ENCODE data around the gene RLBP1. TPM values are rescaled to one million over a fixed set of nuclear protein-coding genes. Genes with fewer than 3 reads are reported as not detected.
"Not testable (repeated sequence)": the region's sequence is repeated elsewhere in the genome, so short reads cannot be mapped to it uniquely, and the experiment has no call there.

The RLBP1 gene
- polyA plus RNA-seq (2012; ENCODE audit: low read depth, missing spikeins), result not detected

- TF ChIP-seq TAF1 (IDR thresholded peaks at IDR 0.05; ENCODE audit: low read depth, low read length) (no peak), POU2F2 (IDR thresholded peaks at IDR 0.05; ENCODE audit: low read depth, low read length) (no peak), POLR2A (IDR thresholded peaks at IDR 0.05; ENCODE audit: low read depth, low read length) (no peak), POLR2AphosphoS5 (IDR thresholded peaks at IDR 0.05; ENCODE audit: low read depth, low read length) (no peak), PAX5 (IDR thresholded peaks at IDR 0.05; ENCODE audit: insufficient read depth, low read length, severe bottlenecking) (no peak), SPI1 (IDR thresholded peaks at IDR 0.05; ENCODE audit: low read depth, low read length) (no peak)
- FAIRE-seq (no peak), DNase-seq (ENCODE audit: insufficient read length, low spot score) (no peak)
These were observed at the start of gene RLBP1 for GRCh38 chr15:89221543-89221942. TSS of gene RLBP1 (minus strand) at chr15:89221579. CDS start at chr15:89218975, 2,604 bp downstream.

DNA sequence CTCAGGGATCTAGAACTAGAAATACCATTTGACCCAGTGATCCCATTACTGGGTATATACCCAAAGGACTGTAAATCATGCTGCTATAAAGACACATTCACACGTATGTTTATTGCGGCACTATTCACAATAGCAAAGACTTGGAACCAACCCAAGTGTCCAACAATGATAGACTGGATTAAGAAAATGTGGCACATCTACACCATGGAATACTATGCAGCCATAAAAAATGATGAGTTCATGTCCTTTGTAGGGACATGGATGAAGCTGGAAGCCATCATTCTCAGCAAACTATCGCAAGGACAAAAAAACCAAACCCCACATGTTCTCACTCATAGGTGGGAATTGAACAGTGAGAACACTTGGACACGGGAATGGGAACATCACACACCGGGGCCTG, 28.8 kb upstream of the RLBP1 start:
- DNase-seq (ENCODE audit: insufficient read length, low spot score); FAIRE-seq: not testable (repeated sequence)

- FAIRE-seq, result no peak
- TF ChIP-seq TAF1 (IDR thresholded peaks at IDR 0.05; ENCODE audit: low read depth, low read length) (no peak), POU2F2 (IDR thresholded peaks at IDR 0.05; ENCODE audit: low read depth, low read length) (no peak), SPI1 (IDR thresholded peaks at IDR 0.05; ENCODE audit: low read depth, low read length) (no peak), POLR2A (IDR thresholded peaks at IDR 0.05; ENCODE audit: low read depth, low read length) (no peak), POLR2AphosphoS5 (IDR thresholded peaks at IDR 0.05; ENCODE audit: low read depth, low read length) (no peak), PAX5 (IDR thresholded peaks at IDR 0.05; ENCODE audit: insufficient read depth, low read length, severe bottlenecking) (no peak)
- DNase-seq (ENCODE audit: insufficient read length, low spot score), result no peak
These were observed 27.2 kb upstream of the RLBP1 start for GRCh38 chr15:89248584-89248983.

- DNase-seq (ENCODE audit: insufficient read length, low spot score), result no peak
- FAIRE-seq, result no peak
- no peak for TF ChIP-seq PAX5 (IDR thresholded peaks at IDR 0.05; ENCODE audit: insufficient read depth, low read length, severe bottlenecking)
- no peak for TF ChIP-seq TAF1 (IDR thresholded peaks at IDR 0.05; ENCODE audit: low read depth, low read length)
- TF ChIP-seq POU2F2 (IDR thresholded peaks at IDR 0.05; ENCODE audit: low read depth, low read length), result no peak
- TF ChIP-seq POLR2AphosphoS5 (IDR thresholded peaks at IDR 0.05; ENCODE audit: low read depth, low read length), result no peak
- no peak for TF ChIP-seq SPI1 (IDR thresholded peaks at IDR 0.05; ENCODE audit: low read depth, low read length)
- TF ChIP-seq POLR2A (IDR thresholded peaks at IDR 0.05; ENCODE audit: low read depth, low read length), result no peak
These were observed 26.1 kb upstream of the RLBP1 start for GRCh38 chr15:89247446-89247845.

DNA sequence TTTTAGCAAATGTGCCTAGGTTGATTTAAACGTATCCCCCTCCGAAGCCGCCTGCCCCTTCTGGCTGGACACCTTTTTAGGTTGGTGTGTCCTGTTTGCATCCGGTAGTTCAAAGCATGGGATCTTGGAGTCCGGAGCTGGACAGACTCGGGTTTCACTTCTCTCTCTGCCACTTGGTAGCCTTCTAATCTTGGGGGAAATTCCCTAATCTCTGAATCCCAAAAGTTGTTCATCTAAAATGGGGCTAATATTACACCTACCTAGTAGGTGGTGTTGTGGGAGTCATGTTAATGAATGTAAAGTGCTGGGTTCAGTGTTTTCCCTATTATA, 23.2 kb upstream of the RLBP1 start:
- FAIRE-seq (no peak), DNase-seq (ENCODE audit: insufficient read length, low spot score) (no peak)
- TF ChIP-seq POU2F2 (IDR thresholded peaks at IDR 0.05; ENCODE audit: low read depth, low read length), result no peak
- TF ChIP-seq TAF1 (IDR thresholded peaks at IDR 0.05; ENCODE audit: low read depth, low read length), result 0 out of 2 replicates have a peak, but pooled peaks have one; percentile 21
- TF ChIP-seq SPI1 (IDR thresholded peaks at IDR 0.05; ENCODE audit: low read depth, low read length), result peak; percentile 74
- no peak for TF ChIP-seq POLR2A (IDR thresholded peaks at IDR 0.05; ENCODE audit: low read depth, low read length)

DNA sequence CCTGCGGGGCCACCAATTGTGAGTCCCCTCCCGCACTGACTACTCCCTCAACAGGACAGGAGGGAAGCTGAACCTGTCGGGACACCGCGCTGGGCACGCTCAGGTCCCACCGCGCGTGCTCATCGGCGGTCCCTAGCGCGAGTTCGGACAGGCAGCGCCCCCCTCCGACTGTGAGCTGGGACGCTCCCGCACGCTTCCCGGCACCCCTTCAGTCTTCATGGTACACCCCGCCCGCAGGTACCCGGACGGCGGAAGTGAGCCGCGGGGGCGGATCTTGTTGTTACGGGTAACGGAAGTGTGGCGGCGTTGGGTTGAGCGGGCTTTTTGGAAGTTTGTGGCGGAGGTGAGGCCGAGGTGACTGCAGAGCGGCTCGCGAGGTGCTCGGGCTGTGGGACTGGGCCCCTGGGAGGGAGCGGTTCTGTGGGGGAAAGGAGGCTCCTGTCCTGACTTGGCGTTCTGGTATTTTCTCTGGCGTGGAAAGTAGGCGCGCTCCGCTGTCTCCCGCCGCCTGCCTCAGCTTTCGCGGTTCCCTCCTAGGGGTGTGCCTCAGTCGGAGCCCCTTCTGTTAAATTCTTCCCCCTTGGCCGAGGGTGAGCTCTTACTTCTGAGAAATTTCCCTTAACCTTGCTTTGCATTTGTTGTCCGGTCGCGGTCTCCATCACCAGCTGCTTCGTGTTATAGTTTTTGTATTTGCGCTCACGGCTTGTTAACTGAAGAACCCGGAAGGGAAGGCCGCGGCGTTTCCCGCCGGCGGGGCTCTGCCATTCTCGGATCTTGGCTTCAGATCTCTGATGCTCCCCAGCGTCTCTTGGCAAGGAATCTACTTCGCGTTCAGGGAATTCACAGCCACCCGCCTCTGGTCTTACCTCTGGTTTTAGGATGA, 22.6 kb upstream of the RLBP1 start, which contains the start of gene FANCI:
TSS of gene FANCI (plus strand) at position 289 of the 883 bp plus-strand sequence. CDS start 3,669 bp downstream, outside the sequence.
- FAIRE-seq, result peak; percentile 94
- no peak; the same call in 1 of the 2 replicates for TF ChIP-seq POLR2A (IDR thresholded peaks at IDR 0.05; ENCODE audit: low read depth, low read length)
- no peak for TF ChIP-seq POLR2AphosphoS5 (IDR thresholded peaks at IDR 0.05; ENCODE audit: low read depth, low read length)
- no peak for TF ChIP-seq TAF1 (IDR thresholded peaks at IDR 0.05; ENCODE audit: low read depth, low read length)
- TF ChIP-seq SPI1 (IDR thresholded peaks at IDR 0.05; ENCODE audit: low read depth, low read length), result peak; percentile 36; the same call in 1 of the 2 replicates
- no peak for TF ChIP-seq POU2F2 (IDR thresholded peaks at IDR 0.05; ENCODE audit: low read depth, low read length)
- no peak for TF ChIP-seq PAX5 (IDR thresholded peaks at IDR 0.05; ENCODE audit: insufficient read depth, low read length, severe bottlenecking)
- peak; percentile 83 for DNase-seq (ENCODE audit: insufficient read length, low spot score)

GRCh38 chr15:89243046-89243690, 21.8 kb upstream of the RLBP1 start:
- no peak for DNase-seq (ENCODE audit: insufficient read length, low spot score)
- no peak for FAIRE-seq

GRCh38 chr15:89239883-89240810, 18.8 kb upstream of the RLBP1 start:
- DNase-seq (ENCODE audit: insufficient read length, low spot score); FAIRE-seq: not testable (repeated sequence)

More at GRCh38 chr15:89243046-89243690, 21.8 kb upstream of the RLBP1 start:
- no peak for TF ChIP-seq POLR2A (IDR thresholded peaks at IDR 0.05; ENCODE audit: low read depth, low read length)
- TF ChIP-seq POU2F2 (IDR thresholded peaks at IDR 0.05; ENCODE audit: low read depth, low read length), result no peak
- TF ChIP-seq POLR2AphosphoS5 (IDR thresholded peaks at IDR 0.05; ENCODE audit: low read depth, low read length), result no peak
- TF ChIP-seq TAF1 (IDR thresholded peaks at IDR 0.05; ENCODE audit: low read depth, low read length), result no peak
- no peak for TF ChIP-seq PAX5 (IDR thresholded peaks at IDR 0.05; ENCODE audit: insufficient read depth, low read length, severe bottlenecking)
- TF ChIP-seq SPI1 (IDR thresholded peaks at IDR 0.05; ENCODE audit: low read depth, low read length), result no peak

DNA sequence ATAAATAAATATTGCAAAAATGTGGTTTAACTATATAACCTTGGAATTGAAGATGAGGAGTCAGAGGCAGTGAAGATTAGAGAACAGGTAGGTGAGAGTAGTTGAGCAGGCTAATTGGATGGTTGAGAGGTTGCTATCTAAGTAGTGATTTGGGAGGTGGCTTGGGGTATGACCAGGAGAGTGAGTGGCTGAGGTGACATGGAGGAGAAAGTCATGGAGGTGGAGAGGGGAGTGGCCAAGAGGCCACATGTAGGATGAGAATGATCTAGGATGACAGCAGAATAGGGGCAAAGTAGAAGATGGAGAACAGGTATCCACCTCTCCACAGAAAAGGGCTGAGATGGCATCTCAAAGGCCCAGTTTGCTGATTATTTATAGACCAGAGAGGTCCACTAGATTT, 10.5 kb upstream of the RLBP1 start:
- no peak for DNase-seq (ENCODE audit: insufficient read length, low spot score)
- no peak for FAIRE-seq
- TF ChIP-seq TAF1 (IDR thresholded peaks at IDR 0.05; ENCODE audit: low read depth, low read length) (no peak), POLR2A (IDR thresholded peaks at IDR 0.05; ENCODE audit: low read depth, low read length) (no peak), PAX5 (IDR thresholded peaks at IDR 0.05; ENCODE audit: insufficient read depth, low read length, severe bottlenecking) (no peak), POLR2AphosphoS5 (IDR thresholded peaks at IDR 0.05; ENCODE audit: low read depth, low read length) (no peak), POU2F2 (IDR thresholded peaks at IDR 0.05; ENCODE audit: low read depth, low read length) (no peak), SPI1 (IDR thresholded peaks at IDR 0.05; ENCODE audit: low read depth, low read length) (no peak)

Measured in GM12891 (cell line).